ENCODE data around the gene CGGBP1.

- TF ChIP-seq POLR2A (IDR thresholded peaks at IDR 0.05), result no peak
- no peak for TF ChIP-seq CTCF (IDR thresholded peaks at IDR 0.05 in 8 of 11, conservative IDR thresholded peaks at IDR 0.05 in 3 of 11)
Observed at GRCh38 chr3:88025001-88025552, 33.7 kb downstream of the CGGBP1 start.
